Activated CD8-positive, alpha-beta memory T cell treated with anti-CD3 and anti-CD28 coated beads, Interleukin-2, amount 50 U/mL, for 4 hours (primary cell): ENCODE data around the gene LRIT3.
"Not testable (repeated sequence)": the region's sequence is repeated elsewhere in the genome, so short reads cannot be mapped to it uniquely, and the experiment has no call there.

Source experiments
- DNase-seq: peaks from one replicate; pipeline ENCODE4 v3.0.0-alpha.2; 2020

LRIT3 gene

DNA sequence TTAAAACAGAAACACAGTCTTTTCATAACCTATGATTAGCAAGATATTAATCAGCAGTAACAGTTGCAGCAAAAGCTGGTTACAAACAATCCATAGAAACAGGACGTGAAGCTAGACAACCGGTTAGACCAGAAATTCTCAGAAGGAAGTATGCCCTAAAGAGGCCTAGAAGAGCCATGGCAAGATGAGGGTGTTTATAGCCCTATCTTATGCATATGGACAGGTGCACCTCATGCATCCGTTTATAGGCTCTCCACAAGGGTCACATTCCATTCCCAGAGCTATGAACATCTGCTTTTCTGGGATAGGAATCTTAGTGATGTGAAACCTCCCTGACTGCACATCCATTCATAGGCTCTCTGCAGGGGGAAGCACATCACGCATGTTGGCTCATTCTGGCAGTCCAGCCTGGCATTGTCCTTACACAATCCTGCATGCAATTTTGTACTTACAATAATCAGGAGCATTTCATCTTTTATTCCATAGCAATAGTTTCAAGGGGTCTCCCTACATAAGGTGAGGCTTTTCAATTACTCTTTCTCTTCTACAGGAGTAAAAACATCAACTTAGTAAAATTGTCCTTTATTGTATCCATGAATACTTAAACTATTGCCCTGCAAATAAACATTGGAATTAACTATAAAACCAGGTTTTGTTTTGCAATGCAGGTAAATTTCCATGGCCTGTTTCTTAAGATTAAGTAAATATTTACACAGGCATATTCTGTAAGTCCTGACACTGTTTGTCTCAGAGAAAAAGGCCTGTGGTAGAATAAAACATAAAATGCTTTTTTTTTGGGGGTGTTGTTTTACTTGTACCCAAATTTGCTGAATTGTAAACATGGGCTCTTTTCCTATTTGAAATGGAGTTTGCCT, 11.8 kb downstream of the LRIT3 start:
- DNase-seq, result not testable (repeated sequence)

DNA sequence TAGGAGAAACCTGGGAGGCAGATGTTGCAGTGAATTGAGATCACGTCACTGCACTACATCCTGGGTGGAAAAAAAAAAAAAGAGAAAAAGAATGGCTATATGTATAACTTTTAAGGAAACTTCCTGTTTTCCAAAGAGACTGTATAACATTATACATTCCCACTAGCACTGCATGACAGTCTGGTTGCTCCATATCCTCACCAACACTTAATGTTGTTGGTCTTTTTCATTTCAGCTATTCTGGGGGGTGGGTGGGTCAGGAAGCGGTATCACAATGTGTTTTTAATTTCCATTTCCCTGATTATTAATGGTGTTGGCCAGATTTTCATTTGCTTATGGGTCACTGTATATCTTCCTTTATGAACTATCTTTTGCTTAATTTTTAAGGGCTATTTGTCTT, 13.4 kb downstream of the LRIT3 start:
- no peak for DNase-seq

DNA sequence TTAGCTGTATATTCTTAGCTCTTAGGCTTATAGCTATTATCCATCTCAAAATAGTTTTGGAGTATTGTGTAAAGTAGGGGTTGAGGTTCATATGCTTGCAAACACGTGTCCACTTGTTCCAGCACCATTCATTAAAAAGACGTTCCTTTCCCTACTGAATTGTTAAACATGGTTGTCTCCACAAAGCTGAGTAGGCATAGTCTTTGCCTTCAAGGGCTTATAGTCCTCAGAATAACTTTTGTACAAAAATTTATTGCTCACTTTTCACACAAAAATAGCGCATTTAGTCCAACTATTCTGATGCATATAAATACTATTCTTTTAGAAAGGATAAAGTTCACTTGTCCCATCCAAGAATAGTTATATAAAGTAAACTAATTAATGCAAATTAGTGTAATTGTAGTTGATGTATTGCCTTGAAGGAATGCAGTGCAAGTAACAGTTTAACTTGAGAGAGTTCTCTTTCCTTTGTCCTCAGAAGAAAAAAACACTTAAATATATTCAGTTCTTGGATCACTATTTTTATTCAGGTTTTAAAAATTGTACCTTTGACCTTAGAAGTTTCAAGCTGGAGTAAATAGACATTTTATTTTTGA, 14.1 kb downstream of the LRIT3 start:
- DNase-seq, result no peak

DNA sequence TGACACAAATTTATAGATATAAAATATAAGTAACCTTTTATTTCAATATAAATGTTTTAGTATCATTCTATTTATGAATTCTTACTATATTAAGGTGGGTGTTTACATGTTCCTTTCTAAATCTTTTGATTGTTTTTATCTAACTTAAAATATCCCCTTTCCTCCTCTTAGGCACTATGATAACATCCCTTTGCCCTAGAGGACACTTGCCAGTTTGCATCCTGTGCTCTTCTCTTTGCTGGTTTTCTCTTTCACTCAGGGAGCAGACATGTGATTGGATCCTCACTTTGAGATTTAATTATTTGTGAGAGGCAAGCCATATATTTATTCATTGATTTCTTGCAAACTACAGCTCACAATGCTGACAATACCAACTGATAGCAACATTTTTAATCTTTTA, 16.2 kb downstream of the LRIT3 start:
- DNase-seq, result no peak

DNA sequence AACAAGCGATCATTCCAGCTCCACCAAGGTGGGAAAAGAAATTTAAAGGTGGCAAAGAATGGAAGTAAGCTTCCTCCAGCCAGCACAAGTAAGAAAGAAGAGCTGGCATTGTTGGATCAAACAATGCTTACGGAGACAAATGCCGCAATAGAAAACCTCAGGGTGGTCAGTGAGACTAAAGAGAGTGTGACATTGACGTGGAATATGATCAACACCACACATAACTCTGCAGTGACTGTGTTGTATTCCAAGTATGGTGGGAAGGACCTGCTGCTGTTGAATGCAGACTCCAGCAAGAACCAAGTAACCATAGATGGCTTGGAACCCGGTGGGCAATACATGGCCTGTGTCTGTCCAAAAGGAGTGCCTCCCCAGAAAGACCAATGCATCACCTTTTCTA, 22.2 kb downstream of the LRIT3 start:
- DNase-seq, result no peak

DNA sequence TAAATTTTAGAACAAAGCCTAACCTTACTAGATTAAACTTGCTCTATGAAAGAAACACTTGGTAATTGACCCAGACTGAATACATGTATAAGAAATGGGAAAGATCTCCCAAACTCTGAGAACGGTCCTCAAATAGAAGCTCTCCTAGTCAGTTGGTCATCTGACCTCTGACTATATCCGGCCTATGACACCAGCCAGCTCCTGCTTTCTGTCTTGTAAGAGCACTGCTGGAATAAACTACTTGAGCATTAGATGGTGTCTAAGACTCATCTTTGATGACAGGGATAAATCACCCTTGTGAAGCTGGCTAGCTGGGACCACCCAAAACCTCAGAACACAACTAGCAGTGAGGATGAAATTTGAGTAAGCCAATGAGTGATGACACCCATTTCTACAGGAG, 24.2 kb downstream of the LRIT3 start:
- no peak for DNase-seq

DNA sequence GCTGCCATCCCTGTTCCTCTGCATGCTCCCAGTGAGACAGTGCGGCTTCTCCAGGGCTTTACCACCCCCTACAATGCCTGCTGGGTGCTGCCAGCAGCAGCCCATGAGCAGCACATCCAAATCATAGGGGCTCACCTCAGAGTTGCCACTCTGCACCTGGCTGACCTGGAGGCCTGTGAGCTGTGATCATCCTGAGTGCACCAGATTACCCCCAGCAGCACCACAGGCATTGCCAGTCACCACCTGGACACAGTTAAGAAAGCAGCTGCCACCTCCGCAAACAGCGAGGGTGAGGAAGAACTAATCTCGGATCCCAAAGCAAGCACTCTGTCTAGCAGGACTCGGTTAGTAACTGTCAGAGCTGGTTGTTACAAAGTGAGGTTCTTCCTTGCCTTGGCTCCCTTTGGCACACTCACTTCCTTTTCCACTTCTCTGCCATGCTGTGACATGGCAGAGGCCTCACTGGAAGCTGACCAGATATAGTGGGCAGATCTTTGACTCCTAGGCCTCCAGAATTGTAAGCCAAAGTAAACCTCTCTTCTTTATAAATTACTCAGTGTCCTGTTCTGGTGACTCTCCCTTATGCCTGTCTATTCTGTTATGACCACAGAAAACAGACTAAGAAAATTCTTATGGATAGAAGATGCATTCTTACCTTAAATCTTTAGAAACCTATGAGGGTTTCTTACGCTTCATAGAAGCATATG, 25.2 kb downstream of the LRIT3 start:
- no peak for DNase-seq

DNA sequence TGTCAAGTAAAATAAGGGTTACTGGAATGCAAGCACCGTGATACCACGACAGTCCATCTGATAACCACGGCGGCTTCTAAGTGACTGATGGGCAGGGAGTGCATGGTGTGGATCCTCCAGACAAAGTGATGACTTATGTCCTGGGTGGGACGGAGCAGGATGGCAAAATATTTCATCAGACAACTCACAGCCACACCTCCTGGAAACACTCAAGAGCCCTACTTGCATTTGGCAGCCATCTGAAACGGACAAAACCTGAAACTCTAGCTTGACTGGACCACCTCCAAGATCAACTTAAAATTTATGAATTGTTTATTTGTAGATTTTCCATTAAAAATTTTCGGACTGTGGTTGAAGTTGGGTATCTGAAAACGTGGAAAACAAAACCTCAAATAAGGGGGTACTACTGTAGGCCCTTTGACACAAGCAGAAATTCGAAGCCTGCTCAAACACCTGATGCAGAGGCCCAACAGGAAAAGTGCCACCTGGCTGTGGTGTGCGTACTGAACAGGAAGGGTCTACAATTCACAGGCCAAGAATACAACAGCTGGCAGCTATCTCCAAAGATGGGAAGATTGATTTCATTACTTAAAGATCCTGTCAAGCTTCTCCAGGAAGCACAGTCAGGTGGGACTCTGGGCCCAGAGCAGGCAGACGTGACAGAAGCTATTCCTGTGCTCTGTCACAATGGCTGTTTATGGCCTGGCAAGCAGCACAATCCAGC, 26.0 kb downstream of the LRIT3 start:
- DNase-seq, result no peak

DNA sequence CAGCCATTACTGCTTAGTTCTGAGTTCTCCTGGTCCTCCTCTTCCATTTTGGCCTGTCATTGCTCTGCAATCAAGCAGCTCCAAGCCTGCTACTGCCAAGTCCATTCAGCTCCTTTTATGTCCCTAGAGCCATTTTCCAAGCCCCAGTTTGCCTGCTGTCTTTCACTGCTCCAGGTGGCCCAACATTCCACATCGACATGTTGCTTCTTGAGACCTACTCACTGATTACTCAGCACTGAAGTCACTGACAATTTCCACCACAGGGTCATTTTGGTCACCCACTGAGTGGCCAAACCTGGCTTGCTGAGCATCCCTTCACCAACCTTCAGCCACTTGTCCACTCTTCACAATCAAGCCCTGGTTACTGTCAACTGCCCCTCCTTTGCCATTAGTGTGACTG, 27.2 kb downstream of the LRIT3 start:
- DNase-seq, result no peak

DNA sequence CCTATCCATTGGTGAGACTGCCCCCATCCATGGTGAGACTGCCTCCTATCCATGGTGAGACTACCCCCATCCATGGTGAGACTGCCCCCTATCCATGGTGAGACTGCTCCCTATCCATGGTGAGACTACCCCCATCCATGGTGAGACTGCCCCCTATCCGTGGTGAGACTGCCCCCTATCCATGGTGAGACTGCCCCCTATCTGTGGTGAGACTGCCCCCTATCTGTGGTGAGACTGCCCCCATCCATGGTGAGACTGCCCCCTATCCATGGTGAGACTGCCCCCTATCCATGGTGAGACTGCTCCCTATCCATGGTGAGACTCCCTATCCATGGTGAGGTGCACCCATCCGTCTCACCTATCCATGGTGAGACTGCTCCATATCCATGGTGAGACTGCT, 27.6 kb downstream of the LRIT3 start:
- not testable (repeated sequence) for DNase-seq

DNA sequence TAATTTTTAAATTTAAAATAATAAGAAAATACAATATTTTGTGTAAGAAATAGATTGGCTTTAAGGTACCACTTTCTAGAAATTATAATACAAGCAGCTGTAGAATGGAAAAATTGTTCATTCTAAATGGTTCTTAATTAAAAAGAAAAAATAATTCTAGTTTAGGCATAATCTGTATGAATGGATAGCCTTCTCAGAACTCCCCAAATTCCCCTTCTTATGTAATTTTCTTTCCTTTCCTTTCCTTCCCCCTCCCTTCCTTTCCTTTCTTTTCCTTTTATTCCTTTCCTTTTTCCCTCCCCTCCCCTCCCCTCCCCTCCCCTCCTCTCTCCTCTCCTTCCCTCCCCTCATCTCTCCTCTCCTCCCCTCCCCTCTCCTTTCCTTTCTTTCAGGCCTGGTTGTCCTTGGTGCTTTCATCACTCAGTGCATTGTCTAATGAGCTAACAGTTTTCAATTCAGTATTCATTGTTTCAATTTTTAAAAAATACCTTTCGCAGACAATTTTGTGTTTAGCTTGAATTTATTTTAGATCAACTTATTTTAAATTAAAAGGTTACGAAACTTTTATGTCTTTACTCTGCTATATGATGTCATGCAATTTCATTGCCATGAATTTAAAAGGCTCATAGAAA, 28.8 kb downstream of the LRIT3 start:
- DNase-seq, result no peak

DNA sequence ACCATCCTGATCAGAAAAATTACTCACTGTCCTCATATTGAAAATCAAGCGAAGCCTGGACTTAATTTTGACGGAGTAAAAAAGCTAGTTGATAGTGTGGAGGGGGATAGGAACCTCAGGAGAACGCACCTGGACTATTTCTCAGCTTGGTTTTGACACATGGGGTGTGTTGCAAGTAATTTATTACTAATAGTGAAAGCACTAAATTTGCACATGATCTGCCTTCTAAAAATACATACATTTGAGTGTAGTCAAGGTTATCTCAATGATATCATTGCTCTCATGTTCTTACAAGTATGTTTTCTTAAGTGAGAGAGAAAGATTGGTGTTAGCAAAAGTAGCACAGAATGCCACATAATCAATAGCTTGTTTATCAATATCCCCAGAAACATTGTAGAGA, 29.5 kb downstream of the LRIT3 start:
- DNase-seq, result no peak

DNA sequence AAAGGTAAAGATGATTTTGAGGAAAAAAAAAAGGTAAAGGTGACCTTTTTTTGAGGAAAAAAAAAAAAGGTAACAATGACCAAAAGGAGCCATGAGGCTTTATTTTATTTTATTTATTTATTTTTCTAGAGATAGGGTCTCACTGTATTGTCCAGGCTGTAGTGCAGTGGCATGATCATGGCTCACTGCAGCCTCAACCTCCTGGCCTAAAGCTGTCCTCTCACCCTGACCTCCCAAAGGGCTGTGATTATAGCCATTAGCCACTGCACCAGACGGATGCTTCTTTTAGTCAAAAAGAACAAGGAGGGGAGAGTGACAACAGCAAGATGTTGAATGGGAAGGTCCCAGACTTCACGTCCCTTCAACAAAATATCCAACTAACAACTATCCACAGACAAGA, 30.4 kb downstream of the LRIT3 start:
- no peak for DNase-seq

DNA sequence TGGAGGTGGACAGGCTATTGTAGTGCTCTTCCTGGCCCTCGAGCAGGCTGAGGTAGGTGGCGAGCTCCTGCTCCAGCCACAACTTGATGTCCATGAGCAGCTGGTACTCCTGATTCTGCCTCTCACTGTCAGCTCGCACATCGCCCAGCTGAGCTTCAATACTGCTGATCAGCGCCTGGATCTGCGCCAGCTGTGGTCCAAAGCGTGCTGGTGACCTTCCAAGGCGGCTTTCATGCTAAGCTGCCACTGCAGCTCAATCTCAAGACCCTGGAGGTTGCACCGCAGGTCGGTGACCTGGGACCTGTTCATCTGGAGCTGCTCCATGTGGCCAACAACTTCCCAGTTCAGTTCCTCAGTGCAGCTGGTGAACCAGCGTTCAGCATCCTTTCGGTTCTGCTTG, 31.2 kb downstream of the LRIT3 start:
- no peak for DNase-seq

DNA sequence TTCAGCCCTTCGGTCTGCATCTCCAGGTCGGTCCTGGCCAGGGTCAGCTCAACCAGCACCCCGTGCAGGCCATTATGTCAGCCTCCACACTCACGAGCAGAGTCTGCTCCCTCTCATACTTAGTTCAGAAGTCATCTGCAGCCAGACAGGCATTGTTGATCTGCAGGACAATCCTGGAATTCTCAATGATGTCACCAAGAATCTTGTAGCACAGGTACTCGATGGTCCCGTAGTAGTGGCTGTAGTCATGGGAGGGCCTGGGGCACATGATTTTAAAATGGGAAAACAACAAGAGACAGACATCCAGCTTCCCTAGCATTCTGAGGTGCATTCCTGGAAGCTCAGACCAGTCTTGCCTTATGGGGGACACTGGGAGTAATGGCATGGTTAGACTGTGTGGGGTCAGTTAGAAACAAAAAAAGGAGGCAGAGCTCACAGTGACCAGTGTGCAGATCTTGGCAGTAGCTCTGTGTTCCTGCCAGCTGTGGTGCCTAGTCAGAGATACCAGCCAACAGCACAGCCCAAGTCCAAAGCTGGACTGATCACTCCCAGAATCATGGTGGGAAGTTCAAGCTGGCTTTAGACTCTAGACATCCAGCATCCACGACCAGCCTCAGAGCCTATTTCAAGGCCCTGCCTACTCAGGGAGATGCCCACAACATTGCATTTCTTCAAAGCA, 31.9 kb downstream of the LRIT3 start:
- no peak for DNase-seq

DNA sequence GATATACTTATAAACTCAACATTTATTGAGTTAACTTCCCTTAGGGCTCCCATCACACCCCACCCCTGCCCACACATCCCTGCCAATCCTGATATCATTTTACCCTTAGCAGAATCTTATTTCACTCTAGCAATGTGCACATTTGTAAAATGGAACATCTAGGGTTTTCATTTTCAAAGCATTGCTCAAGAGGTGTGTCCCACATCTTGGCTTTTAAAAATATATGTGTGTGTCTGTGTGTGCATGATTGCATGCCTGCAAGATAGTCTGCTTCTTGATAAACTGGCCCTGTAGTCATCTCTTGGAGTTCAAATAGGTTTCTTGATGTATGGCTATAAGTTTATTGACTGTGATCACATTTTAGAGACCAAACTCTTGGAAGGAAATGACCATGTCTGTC, 38.4 kb downstream of the LRIT3 start:
- DNase-seq, result no peak

DNA sequence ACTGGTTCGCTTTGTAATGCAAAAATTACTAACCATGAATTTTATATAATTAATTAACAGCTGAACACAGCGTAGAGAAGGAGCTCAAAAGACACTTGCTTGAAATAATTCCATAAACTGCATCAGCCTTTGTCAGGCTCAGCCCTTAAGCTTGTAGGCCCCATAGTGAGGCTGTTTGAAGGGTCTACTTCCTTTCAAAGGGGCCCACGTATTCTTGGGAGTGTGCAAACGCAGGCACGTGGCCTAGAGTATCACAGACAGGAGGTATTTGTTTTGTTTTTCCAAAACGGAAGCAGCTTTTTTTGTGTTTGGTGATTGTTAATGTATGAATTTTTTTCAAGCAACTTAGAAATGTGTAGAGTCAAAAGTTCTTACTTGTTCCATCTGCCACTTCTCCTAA, 39.2 kb downstream of the LRIT3 start:
- no peak for DNase-seq

DNA sequence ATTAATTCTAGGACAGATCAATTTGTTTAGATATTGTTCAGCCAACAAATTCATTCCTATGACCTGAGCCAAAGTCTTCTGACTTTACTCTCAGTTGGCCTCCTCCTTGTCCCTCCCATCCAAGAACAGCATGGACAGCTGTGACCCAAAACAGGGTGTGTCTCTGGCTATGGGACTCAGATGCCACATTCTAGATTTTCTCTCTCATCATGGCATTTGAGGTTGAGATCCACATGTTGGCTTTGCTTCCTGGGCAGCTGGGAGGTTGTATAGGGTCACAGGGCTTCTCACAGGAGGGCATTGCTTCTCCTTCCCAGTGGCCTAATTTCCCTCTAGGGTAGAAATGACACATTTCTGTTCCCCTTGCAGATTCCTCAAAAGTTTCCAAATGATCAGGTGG, 42.2 kb downstream of the LRIT3 start:
- no peak for DNase-seq

DNA sequence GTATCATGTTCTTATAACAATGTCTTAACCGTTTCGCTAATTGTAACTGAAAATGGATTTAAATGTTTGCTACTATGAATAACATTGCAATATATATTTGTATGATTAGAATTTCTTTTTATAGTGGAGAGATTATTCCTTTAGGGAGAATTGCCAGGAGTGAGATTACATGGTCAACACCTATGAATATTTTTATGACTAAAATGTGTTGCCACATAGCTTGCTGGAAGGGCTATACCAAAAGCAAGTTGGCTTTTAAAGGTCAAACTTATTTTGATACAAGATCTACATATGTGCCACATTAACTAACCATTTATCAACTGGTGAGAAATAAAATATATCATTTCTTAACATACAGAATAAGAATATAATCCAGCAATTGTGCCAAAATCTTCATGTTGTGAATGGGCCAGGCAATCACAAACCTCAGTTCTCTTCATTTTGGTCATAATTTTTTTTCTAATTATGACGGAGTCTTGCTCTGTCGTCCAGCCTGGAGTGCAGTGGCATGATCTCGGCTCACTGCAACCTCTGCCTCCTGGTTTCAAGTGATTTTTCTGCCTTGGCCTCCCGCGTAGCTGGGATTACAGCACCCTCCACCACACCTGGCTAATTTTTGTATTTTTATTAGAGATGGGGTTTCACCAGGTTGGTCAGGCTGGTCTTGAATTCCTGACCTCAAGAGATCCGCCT, 54.8 kb downstream of the LRIT3 start:
- no peak for DNase-seq

DNA sequence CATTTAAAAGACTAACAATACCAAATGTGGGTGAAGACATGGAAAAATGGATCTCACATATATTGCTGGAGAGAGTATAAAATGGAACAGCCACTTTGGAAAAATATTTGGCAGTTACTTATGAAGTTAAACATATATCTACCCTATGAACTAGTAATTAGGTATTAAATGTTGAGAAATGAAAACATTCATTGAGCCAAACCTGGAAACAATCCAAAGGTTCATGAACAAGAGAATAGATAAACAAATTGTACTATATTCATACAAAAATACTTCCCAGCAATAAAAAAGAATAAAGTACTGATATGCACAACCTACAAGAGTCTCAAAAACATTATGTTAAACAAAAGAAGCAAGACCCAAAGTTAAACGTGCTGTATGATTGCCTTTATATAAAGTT, 60.8 kb downstream of the LRIT3 start:
- DNase-seq, result no peak

DNA sequence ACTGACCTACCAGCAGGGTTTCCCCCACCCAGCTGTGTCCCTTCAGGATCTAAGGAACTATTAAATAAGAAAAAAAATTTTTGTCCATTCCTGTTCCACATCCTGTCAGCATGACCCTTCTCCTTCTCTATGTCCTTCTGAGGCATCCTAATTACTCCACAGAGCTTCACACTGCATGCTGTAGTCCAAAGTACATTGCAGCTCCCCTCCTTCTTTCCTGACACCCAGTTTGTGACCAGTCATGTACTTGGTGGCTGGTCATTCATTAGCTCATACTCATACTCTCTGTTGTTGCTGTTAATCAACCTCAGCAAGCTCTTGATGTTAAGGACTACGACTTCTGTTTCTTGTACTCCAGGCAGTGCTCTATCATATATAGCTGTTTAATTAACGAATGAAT, 62.3 kb downstream of the LRIT3 start:
- no peak for DNase-seq
